ENCODE results near the gene MTHFS. TPM values are rescaled to one million over a fixed set of nuclear protein-coding genes. Genes with fewer than 3 reads are reported as not detected.

The MTHFS gene
- 74.3 to 96.0 TPM (median 76.9 TPM) in 5 replicates for total RNA-seq (2022; extraction: Qiagen RNA extraction)

GRCh38 chr15:79896634-79897379, at the start of gene MTHFS:
Gene MTHFS (minus strand): TSS chr15:79897014. CDS start chr15:79896988, 26 bp downstream.

Other genes starting within 250 kb of the MTHFS start
- gene BCL2A1, start 74.2 kb upstream of the MTHFS start, total RNA-seq (2022; extraction: Qiagen RNA extraction) = 9.8 to 18.7 TPM (median 12.3 TPM) in 5 replicates
- 96.4 to 118 TPM (median 99.9 TPM) in 5 replicates for gene ZFAND6, start 162.7 kb upstream of the MTHFS start, total RNA-seq (2022; extraction: Qiagen RNA extraction)

All from A549 treated with Mapracorat at 1 μM for 4 hours (cell line).